HG03135 (cell line): ENCODE data around the gene IRF2BP2.

Source experiments
- ATAC-seq: cut with Tn5 transposase; IDR thresholded peaks from one replicate; pipeline ENCODE4 v1.9.1; 2021; ENCODE audit warnings: mild to moderate bottlenecking, moderate library complexity; ENCODE audit not compliant: unreplicated experiment

Gene IRF2BP2

GRCh38 chr1:234614081-234614489 lies 4.1 kb upstream of the IRF2BP2 start:
- no peak for ATAC-seq

GRCh38 chr1:234613128-234613875 lies 3.3 kb upstream of the IRF2BP2 start:
- no peak for ATAC-seq

GRCh38 chr1:234612352-234613127 lies 2.6 kb upstream of the IRF2BP2 start:
- ATAC-seq, result peak; percentile 28

- ATAC-seq, result no peak
These were observed 1.9 kb upstream of the IRF2BP2 start for GRCh38 chr1:234611847-234612351.

- ATAC-seq, result peak; percentile 26
These were observed 1.4 kb upstream of the IRF2BP2 start for GRCh38 chr1:234611225-234611846.

GRCh38 chr1:234610666-234611224 lies 767 bp upstream of the IRF2BP2 start:
- peak; percentile 40 for ATAC-seq

- no peak for ATAC-seq
These were observed 311 bp downstream of the IRF2BP2 start for GRCh38 chr1:234609691-234610042.

- no peak for ATAC-seq
These were observed 877 bp downstream of the IRF2BP2 start for GRCh38 chr1:234608911-234609690.

GRCh38 chr1:234608025-234608910 lies 1.7 kb downstream of the IRF2BP2 start:
- ATAC-seq, result peak; percentile 25

- no peak for ATAC-seq
These were observed 2.6 kb downstream of the IRF2BP2 start for GRCh38 chr1:234607109-234608024.

- no peak for ATAC-seq
These were observed 3.2 kb downstream of the IRF2BP2 start for GRCh38 chr1:234606784-234607108.

- ATAC-seq, result no peak
These were observed 3.8 kb downstream of the IRF2BP2 start for GRCh38 chr1:234605983-234606783.

- ATAC-seq, result no peak
These were observed 4.5 kb downstream of the IRF2BP2 start for GRCh38 chr1:234605399-234605982.

GRCh38 chr1:234604495-234605398 lies 5.2 kb downstream of the IRF2BP2 start:
- ATAC-seq, result no peak

GRCh38 chr1:234603221-234604204 lies 6.5 kb downstream of the IRF2BP2 start:
- ATAC-seq, result no peak
